Left ventricle myocardium inferior (tissue), 1 donor: Measurements from ENCODE around the gene PARP1. TPM values are rescaled to one million over a fixed set of nuclear protein-coding genes. Genes with fewer than 3 reads are reported as not detected.
"Not testable (repeated sequence)": the region's sequence is repeated elsewhere in the genome, so short reads cannot be mapped to it uniquely, and the experiment has no call there.

Experiments
- DNase-seq: peaks from one replicate; pipeline ENCODE4 v3.0.0-alpha.2; 2020
- H3K27ac ChIP-seq: fragments of 200-600 bp; replicated peaks from 2 replicates; pipeline ENCODE4 v1.8.0; 2021
- H3K27me3 ChIP-seq: fragments of 200-600 bp; 2 replicates; pipeline ENCODE4 v1.8.0; 2021; ENCODE audit warnings: low read depth
- H3K36me3 ChIP-seq: fragments of 200-600 bp; 2 replicates; pipeline ENCODE4 v1.8.0; 2021
- H3K4me1 ChIP-seq: fragments of 200-600 bp; 2 replicates; pipeline ENCODE4 v1.8.0; 2021
- H3K4me3 ChIP-seq: fragments of 200-600 bp; 2 replicates; pipeline ENCODE4 v1.8.0; 2021; ENCODE audit warnings: mild to moderate bottlenecking, moderate library complexity
- H3K9me3 ChIP-seq: fragments of 200-600 bp; replicated peaks from 2 replicates; pipeline ENCODE4 v1.8.0; 2021
- CTCF ChIP-seq: fragments of 200-600 bp; IDR thresholded peaks from 2 replicates; pipeline ENCODE4 v1.8.0; 2021; ENCODE audit warnings: antibody characterized with exemption, mild to moderate bottlenecking, borderline replicate concordance
- intact Hi-C: fragments of 100-400 bp; cut with micrococcal nuclease; formaldehyde crosslinking; loops from one replicate; pipeline ENCODE4 v1.11.0; 2022
- total RNA-seq: library from RNA; stranded (reverse); fragmentation: NEBNext Ultra II Directional; extraction: Animal tissue kit (Norgen Biotek cat#: 25700); gene quantifications from one replicate; pipeline ENCODE4 v1.2.1, GENCODE V29; 2021
- donor health status: DM: no; HTN: yes; CAD: no; lungs with severe emphysema.

Gene PARP1
- total RNA-seq, 1 donor from 2014 or later: 138 TPM

GRCh38 chr1:226436472-226436854 lies 28.6 kb upstream of the PARP1 start:
- intact Hi-C loops: no loop called here
- peaks cover 38% of the 10 kb centered on the region for H3K27me3 ChIP-seq

DNA sequence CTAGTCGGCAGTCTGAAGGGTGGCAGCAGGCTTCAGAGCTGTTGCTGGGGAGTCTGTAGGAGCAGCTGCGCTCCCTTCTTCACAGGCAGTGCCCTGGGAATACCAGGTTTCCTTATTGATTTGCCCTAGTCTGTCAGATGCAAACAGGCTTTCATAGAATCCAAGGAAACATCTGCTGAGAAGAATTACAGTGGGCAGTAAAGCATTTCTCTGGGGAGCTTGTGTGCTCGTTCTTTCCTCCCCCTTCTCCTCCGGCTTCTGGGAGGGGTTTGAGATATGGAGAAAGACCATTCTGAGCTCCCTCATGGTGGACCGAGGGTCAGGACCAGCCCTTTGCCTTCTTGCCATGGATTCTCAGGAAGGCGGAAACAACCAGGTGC lies 25.4 kb upstream of the PARP1 start:
- Histone ChIP-seq H3K9me3 (no peaks in the 10 kb centered on the region), H3K27ac (no peak overlapping the region), H3K4me3 (no peak overlapping the region), H3K4me1 (peaks cover 6% of the 10 kb centered on the region), H3K36me3 (no peaks in the 10 kb centered on the region), H3K27me3 (peaks cover 28% of the 10 kb centered on the region)
- no peak for DNase-seq
- TF ChIP-seq CTCF: no peak
- intact Hi-C loops: no loop called here

More at GRCh38 chr1:226436472-226436854, 28.6 kb upstream of the PARP1 start:
- TF ChIP-seq CTCF: no peak
- no peak overlapping the region for H3K27ac ChIP-seq
- H3K9me3 ChIP-seq: no peaks in the 10 kb centered on the region
- no peaks in the 10 kb centered on the region for H3K4me1 ChIP-seq
- no peak for DNase-seq
- no peak overlapping the region for H3K4me3 ChIP-seq
- no peaks in the 10 kb centered on the region for H3K36me3 ChIP-seq

GRCh38 chr1:226432586-226433340 lies 24.9 kb upstream of the PARP1 start:
- DNase-seq: no peak
- intact Hi-C loops: no loop called here
- Histone ChIP-seq H3K27me3 (peaks cover 22% of the 10 kb centered on the region), H3K4me1 (peaks cover 6% of the 10 kb centered on the region), H3K36me3 (no peaks in the 10 kb centered on the region), H3K27ac (no peak overlapping the region), H3K9me3 (no peaks in the 10 kb centered on the region), H3K4me3 (no peak overlapping the region)
- no peak for TF ChIP-seq CTCF

DNA sequence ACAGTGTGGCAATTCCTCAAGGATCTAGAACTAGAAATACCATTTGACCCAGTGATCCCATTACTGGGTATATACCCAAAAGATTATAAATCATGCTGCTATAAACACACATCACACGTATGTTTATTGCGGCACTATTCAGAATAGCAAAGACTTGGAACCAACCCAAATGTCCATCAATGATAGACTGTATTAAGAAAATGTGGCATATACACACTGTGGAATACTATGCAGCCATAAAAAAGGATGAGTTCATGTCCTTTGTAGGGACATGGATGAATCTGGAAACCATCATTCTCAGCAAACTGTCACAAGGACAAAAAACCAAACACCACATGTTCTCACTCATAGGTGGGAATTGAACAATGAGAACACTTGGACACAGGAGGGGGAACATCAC lies 24.0 kb upstream of the PARP1 start:
- H3K9me3 ChIP-seq, DNase-seq, H3K36me3 ChIP-seq, H3K4me1 ChIP-seq, H3K27ac ChIP-seq, intact Hi-C loops, H3K4me3 ChIP-seq: not testable (repeated sequence)
- H3K27me3 ChIP-seq: peaks cover 17% of the 10 kb centered on the region

- peak; percentile 24 for DNase-seq
- intact Hi-C loops: no loop called here
- no peak for TF ChIP-seq CTCF
- Histone ChIP-seq H3K4me3 (no peak overlapping the region), H3K4me1 (peaks cover 6% of the 10 kb centered on the region), H3K9me3 (no peaks in the 10 kb centered on the region), H3K27me3 (no peaks in the 10 kb centered on the region), H3K36me3 (no peaks in the 10 kb centered on the region), H3K27ac (peak overlapping the region; percentile 38)
These were observed 22.2 kb upstream of the PARP1 start for GRCh38 chr1:226429858-226430715.
